Left lung (tissue), 10 donors: ENCODE results near the gene LMAN2L. TPM values are rescaled to one million over a fixed set of nuclear protein-coding genes. Genes with fewer than 3 reads are reported as not detected.

Experiments used
- ATAC-seq: fragments of 200-7000 bp; cut with Tn5 transposase; one replicate; pipeline ENCODE4 v1.9.1; 2020; ENCODE audit warnings: moderate library complexity
- DNase-seq, 4 donors: peaks; one replicate each; pipeline ENCODE4 v3.0.0-alpha.2; 2013 to 2020
- H3K27ac ChIP-seq, 2 donors: fragments of 200-600 bp; sonication (generic) in 1 of 2; one replicate each; pipeline versions ENCODE4 v1.5.0 to v1.8.0; 2020 to 2021
- H3K27me3 ChIP-seq, 2 donors: fragments of 200-600 bp; sonication (generic) in 1 of 2; one replicate each; pipeline versions ENCODE4 v1.5.0 to v1.8.0; 2020 to 2021
- H3K36me3 ChIP-seq, 2 donors: fragments of 200-600 bp; sonication (generic) in 1 of 2; one replicate each; pipeline versions ENCODE4 v1.5.0 to v1.8.0; 2020 to 2021
- H3K4me1 ChIP-seq, 2 donors: fragments of 200-600 bp; one replicate each; pipeline ENCODE4 v1.8.0; 2021
- H3K4me3 ChIP-seq, 2 donors: fragments of 200-600 bp; sonication (generic) in 1 of 2; one replicate each; pipeline versions ENCODE4 v1.5.0 to v1.8.0; 2020 to 2021; ENCODE audit warnings: mild to moderate bottlenecking in 1 of 2
- H3K9me3 ChIP-seq, 2 donors: fragments of 200-600 bp; sonication (generic) in 1 of 2; one replicate each; pipeline versions ENCODE4 v1.5.0 to v1.8.0; 2020 to 2021
- CTCF ChIP-seq, 2 donors: fragments of 200-600 bp; sonication (generic) in 1 of 2; IDR thresholded peaks; one replicate each; pipeline versions ENCODE4 v1.5.0 to v1.8.0; 2021; ENCODE audit warnings: antibody characterized with exemption in 2 of 2
- intact Hi-C, 2 donors: fragments of 100-400 bp; cut with DNase I; formaldehyde crosslinking; loops; one replicate each; pipeline versions ENCODE4 v1.11.2 to v1.14.2; 2022
- polyA plus RNA-seq, 6 donors: library from polyadenylated mRNA; unstranded; fragments of 120-200 nt; gene quantifications; one replicate each; pipeline ENCODE4 v1.2.1, GENCODE V29; 2013; ENCODE audit not compliant: insufficient read length in 6 of 6
- total RNA-seq, 2 donors: library from RNA; stranded (reverse); fragmentation: NEBNext Ultra II Directional; extraction: Animal tissue kit (Norgen Biotek cat#: 25700); gene quantifications; one replicate each; pipeline ENCODE4 v1.2.1, GENCODE V29; 2021
- donor health status: DM: no; HTN: yes; CAD: no.
- donor health status: DM: no; HTN: no; CAD: no.

Gene LMAN2L
- total and polyA plus RNA-seq, 8 donors, result 18.4 to 54.7 (median 47.6) TPM

GRCh38 chr2:96757477-96757860 lies 17.6 kb upstream of the LMAN2L start:
- no peaks in the 10 kb centered on the region for H3K9me3 ChIP-seq
- no peak overlapping the region for H3K4me3 ChIP-seq
- H3K36me3 ChIP-seq, result no peaks in the 10 kb centered on the region
- H3K27me3 ChIP-seq, result no peaks in the 10 kb centered on the region
- no peak overlapping the region for H3K27ac ChIP-seq
- no peak for TF ChIP-seq CTCF (IDR thresholded peaks at IDR 0.05)
- H3K4me1 ChIP-seq, result peaks cover 15 to 19% of the 10 kb centered on the region in 2 donors
- DNase-seq, result no peak
- no peak for ATAC-seq
- intact Hi-C loops, result no loop called here

GRCh38 chr2:96756788-96757476 lies 17.1 kb upstream of the LMAN2L start:
- peaks cover 10 to 14% of the 10 kb centered on the region in 2 donors for H3K4me1 ChIP-seq
- TF ChIP-seq CTCF (IDR thresholded peaks at IDR 0.05), result no peak
- intact Hi-C loops, result no loop called here
- no peak overlapping the region for H3K27ac ChIP-seq
- DNase-seq (no peak), ATAC-seq (no peak)
- H3K4me3 ChIP-seq, result no peak overlapping the region
- no peaks in the 10 kb centered on the region for H3K27me3 ChIP-seq
- H3K36me3 ChIP-seq, result no peaks in the 10 kb centered on the region
- no peaks in the 10 kb centered on the region for H3K9me3 ChIP-seq

DNA sequence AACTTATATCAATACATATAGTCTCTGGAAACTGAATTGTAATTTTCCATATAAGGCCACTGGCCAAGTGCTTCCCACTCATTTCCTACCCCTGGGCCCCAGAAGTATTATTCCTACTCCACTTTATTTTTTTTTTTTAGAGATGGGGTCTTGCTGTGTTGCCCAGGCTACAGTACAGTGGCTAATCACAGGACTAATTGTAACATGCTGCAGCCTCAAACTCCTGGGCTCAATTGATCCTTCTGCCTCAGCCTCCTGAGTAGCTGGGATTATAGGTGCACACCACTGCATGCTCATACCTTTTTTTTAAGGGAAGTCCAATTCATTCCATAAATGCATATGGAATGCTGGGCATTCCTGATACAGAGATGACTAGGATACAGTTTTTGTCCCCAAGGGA lies 14.5 kb upstream of the LMAN2L start:
- H3K4me1 ChIP-seq, result no peaks in the 10 kb centered on the region
- H3K27ac ChIP-seq, result no peak overlapping the region
- DNase-seq, result no peak
- no peaks in the 10 kb centered on the region for H3K36me3 ChIP-seq
- no peaks in the 10 kb centered on the region for H3K9me3 ChIP-seq
- no peaks in the 10 kb centered on the region for H3K27me3 ChIP-seq
- no peak overlapping the region for H3K4me3 ChIP-seq
- TF ChIP-seq CTCF (IDR thresholded peaks at IDR 0.05), result no peak
- intact Hi-C loops, result no loop called here
- no peak for ATAC-seq

DNA sequence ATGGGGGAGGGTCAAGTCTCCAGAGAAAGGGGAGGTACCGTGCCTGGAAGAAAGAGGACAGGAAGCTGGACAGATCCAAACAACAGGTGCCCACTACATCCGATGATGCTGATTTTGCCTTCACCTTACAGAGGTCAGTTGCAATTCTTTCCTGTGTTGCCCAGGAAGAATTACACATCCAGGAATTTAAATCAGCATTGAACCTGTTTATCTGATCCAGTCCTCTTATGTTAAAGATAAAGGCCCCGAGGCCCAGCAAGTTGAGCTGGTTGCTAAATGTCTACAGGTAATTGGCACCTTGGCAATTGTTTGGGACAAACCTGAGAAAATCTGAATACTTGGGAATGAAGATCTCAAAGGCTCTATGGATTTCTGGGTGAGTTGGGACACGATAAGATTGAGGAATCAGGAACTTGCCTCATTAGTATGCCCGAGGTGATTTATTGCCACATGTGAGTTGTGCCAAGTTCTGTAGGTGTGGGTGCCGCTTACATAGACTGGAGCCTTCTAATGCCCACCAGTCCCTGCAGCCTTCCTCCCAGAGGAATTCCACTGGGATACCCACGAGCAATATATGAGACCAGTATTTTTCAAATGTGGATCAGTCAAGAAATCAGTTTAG lies 13.9 kb upstream of the LMAN2L start:
- intact Hi-C loops, result no loop called here
- Histone ChIP-seq H3K9me3 (no peaks in the 10 kb centered on the region), H3K4me3 (no peak overlapping the region), H3K27ac (no peak overlapping the region), H3K4me1 (no peaks in the 10 kb centered on the region), H3K27me3 (no peaks in the 10 kb centered on the region), H3K36me3 (no peaks in the 10 kb centered on the region)
- no peak for ATAC-seq
- no peak for DNase-seq
- no peak for TF ChIP-seq CTCF (IDR thresholded peaks at IDR 0.05)

DNA sequence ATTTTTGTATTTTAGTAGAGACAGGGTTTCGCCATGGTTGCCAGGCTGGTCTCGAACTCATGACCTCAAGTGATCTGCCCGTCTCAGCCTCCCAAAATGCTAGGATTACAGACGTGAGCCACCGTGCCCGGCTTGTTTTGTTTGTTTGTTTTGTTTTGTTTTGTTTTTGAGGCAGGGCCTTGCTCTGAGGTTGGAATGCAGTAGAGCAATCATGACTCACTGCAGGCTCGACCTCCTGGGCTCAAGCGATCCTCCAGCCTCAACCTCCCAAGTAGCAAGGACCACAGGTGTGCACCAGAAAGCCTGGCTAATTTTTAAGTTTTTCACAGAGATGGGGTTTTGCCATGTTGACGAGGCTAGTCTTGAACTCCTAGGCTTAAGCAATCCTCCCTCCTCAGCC lies 11.9 kb upstream of the LMAN2L start:
- ATAC-seq, result no peak
- TF ChIP-seq CTCF (IDR thresholded peaks at IDR 0.05), result no peak
- no peak overlapping the region for H3K27ac ChIP-seq

More for the DNA sequence above, 11.9 kb upstream of the LMAN2L start:
- Histone ChIP-seq H3K9me3 (no peaks in the 10 kb centered on the region), H3K4me1 (peaks cover 0 to 8% of the 10 kb centered on the region in 2 donors), H3K27me3 (no peaks in the 10 kb centered on the region), H3K4me3 (no peak overlapping the region), H3K36me3 (no peaks in the 10 kb centered on the region)
- no peak for DNase-seq
- intact Hi-C loops, result no loop called here
